Measurements from ENCODE around the gene DNM2. TPM values are rescaled to one million over a fixed set of nuclear protein-coding genes. Genes with fewer than 3 reads are reported as not detected.

The DNM2 gene
- total RNA-seq, 4 donors from 2014 or later: 73.6 to 115 (median 93.7) TPM

DNA sequence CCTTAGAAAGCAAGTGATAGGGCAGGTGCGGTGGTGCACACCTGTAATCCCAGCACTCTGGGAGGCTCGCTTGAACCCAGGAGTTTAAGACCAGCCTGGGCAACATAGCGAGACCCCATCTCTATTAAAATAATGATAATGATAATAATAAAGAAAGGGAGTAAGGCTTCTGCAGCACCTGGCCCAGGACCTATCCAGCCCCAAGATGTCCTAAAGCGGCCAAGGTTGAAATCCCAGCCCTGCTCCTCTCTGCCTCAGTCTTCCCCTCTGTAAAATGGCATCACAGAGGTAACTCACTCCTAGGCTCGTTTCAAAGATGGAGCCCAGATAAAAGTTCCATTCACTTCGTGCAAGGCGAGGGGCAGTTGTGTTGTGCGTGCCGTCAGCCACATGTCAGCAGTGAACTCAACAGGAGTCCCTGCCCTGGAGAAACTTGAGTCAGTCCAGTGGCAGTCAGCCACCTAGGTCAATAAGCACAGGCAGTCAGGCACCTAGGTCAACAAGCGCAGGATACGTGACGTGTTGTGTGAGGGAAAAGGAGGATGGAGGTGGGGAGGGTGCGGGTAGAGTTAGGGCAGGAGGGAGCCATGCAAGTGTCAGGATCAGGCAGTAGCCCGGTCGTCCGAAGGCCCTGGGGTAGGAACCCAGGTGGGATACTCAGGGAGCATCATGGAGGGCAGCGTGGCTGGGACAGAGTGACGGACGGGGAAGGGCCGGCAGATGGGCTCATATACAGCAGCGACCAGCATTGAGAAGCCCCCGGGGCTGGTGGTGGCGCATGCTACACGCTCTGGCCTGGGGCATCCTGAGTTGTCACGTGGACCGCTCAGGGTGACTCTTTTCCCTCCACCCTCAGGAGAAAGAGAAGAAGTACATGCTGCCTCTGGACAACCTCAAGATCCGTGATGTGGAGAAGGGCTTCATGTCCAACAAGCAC is 101.5 kb downstream of the DNM2 start:
- DNase-seq (ENCODE audit: extremely low spot score): no peak
- H3K36me3 ChIP-seq: peaks cover 49 to 95% (median 92%) of the 10 kb centered on the region in 4 donors
- no peaks in the 10 kb centered on the region for H3K27me3 ChIP-seq
- no peak overlapping the region for H3K27ac ChIP-seq (replicated peaks in 1 of 4)
- TF ChIP-seq EP300 (IDR thresholded peaks at IDR 0.05) (no peak), POLR2A (IDR thresholded peaks at IDR 0.05; ENCODE audit: low read depth) (no peak), CTCF (IDR thresholded peaks at IDR 0.05) (no peak), POLR2AphosphoS5 (IDR thresholded peaks at IDR 0.05) (no peak)
- no peaks in the 10 kb centered on the region for H3K9me3 ChIP-seq
- no peak overlapping the region for H3K4me3 ChIP-seq
- 96% methylated on average over 23 of the region's 27 CpGs for WGBS
- H3K4me1 ChIP-seq: peaks cover 0 to 21% (median 14%) of the 10 kb centered on the region in 4 donors
- intact Hi-C loops (cut with DNase I): no loop called here

DNA sequence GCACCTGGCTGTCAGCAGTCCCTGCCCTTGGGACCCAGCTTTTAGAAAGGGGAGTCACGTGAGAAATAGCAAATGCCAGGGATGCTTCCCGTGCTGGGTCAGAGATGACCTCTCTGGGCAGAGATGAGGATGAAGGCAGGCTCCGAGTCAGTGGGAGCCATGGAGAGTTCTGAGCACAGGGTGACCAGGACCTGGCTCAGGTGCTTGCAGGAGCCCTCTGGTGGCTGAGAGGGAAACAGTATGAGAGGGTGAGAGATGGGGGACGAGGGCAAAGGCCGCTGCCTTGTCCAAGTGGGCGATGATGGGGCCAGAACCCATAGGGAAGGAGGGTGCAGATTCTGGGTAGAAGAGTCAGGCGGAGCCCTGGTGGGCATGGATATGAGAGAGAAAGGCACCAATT is 102.3 kb downstream of the DNM2 start:
- Histone ChIP-seq H3K4me1 (peaks cover 0 to 21% (median 14%) of the 10 kb centered on the region in 4 donors), H3K27ac (replicated peaks in 1 of 4) (no peak overlapping the region), H3K36me3 (peaks cover 49 to 95% (median 92%) of the 10 kb centered on the region in 4 donors), H3K4me3 (no peak overlapping the region), H3K27me3 (no peaks in the 10 kb centered on the region), H3K9me3 (no peaks in the 10 kb centered on the region)
- TF ChIP-seq EP300 (IDR thresholded peaks at IDR 0.05) (no peak), POLR2AphosphoS5 (IDR thresholded peaks at IDR 0.05) (no peak), CTCF (IDR thresholded peaks at IDR 0.05) (peak in 1 of 3 experiments; percentile 9)
- intact Hi-C loops (cut with DNase I): no loop called here
- no peak for DNase-seq (ENCODE audit: extremely low spot score)
- WGBS: 90% methylated on average over 7 of the region's 7 CpGs

DNA sequence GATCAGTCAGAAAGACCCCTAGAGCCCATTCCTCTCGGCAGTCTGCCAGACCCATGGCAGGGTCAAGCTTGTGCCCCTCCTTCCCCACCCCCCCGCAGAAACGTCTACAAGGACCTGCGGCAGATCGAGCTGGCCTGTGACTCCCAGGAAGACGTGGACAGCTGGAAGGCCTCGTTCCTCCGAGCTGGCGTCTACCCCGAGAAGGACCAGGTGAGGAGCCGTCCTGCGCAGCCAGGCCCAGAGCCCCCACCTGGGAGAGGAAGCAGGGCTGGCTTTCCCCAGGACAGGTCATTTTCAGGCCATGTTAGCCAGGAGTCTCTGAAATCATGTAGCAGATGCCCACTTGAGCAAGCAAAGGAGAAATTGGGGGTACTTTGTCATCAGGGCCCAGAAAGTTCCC is 105.8 kb downstream of the DNM2 start:
- 94% methylated on average over 7 of the region's 12 CpGs for WGBS
- no peak overlapping the region for H3K27ac ChIP-seq (replicated peaks in 1 of 4)
- no peak for DNase-seq (ENCODE audit: extremely low spot score)

DNA sequence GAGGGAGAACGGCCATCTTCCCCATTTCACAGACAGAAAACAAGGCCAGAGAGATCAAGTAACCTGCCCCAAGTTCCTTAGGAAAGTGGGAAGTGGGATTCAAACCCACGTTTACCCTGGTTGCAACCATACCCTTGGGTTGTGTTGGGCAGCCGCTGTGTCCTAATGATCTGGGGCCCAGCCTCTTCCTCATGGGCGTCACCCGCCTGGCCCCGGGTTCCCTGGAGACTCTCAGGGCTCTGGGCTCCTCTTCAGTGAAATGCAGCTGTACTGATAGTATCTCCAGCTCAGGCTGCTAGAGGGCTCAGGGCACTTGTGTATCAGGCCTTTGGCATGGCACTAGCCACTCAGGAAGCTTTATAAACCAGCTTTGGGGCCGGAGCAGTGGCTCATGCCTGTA is 108.4 kb downstream of the DNM2 start:
- H3K27ac ChIP-seq (replicated peaks in 1 of 4): no peak overlapping the region
- no peak for DNase-seq (ENCODE audit: extremely low spot score)
- no peaks in the 10 kb centered on the region for H3K4me1 ChIP-seq
- WGBS: 88% methylated on average over 4 of the region's 7 CpGs
- intact Hi-C loops (cut with DNase I): no loop called here
- H3K9me3 ChIP-seq: no peaks in the 10 kb centered on the region
- H3K4me3 ChIP-seq: no peak overlapping the region
- TF ChIP-seq EP300 (IDR thresholded peaks at IDR 0.05) (no peak), POLR2A (IDR thresholded peaks at IDR 0.05; ENCODE audit: low read depth) (no peak), POLR2AphosphoS5 (IDR thresholded peaks at IDR 0.05) (no peak), CTCF (IDR thresholded peaks at IDR 0.05) (no peak)
- H3K27me3 ChIP-seq: no peaks in the 10 kb centered on the region
- peaks cover 70 to 98% (median 96%) of the 10 kb centered on the region in 4 donors for H3K36me3 ChIP-seq

More for the DNA sequence above, 105.8 kb downstream of the DNM2 start:
- Histone ChIP-seq H3K4me3 (no peak overlapping the region), H3K36me3 (peaks cover 73 to 97% (median 92%) of the 10 kb centered on the region in 4 donors), H3K27me3 (no peaks in the 10 kb centered on the region), H3K4me1 (peaks cover 0 to 2% (median under 1%) of the 10 kb centered on the region in 4 donors), H3K9me3 (no peaks in the 10 kb centered on the region)
- no peak for TF ChIP-seq POLR2AphosphoS5 (IDR thresholded peaks at IDR 0.05)
- no peak for TF ChIP-seq EP300 (IDR thresholded peaks at IDR 0.05)
- no peak for TF ChIP-seq CTCF (IDR thresholded peaks at IDR 0.05)
- no peak for TF ChIP-seq POLR2A (IDR thresholded peaks at IDR 0.05; ENCODE audit: low read depth)
- intact Hi-C loops (cut with DNase I): no loop called here
